Mesodermal cell (in vitro differentiated cells): ENCODE measurements around the gene PGA3.
"Not testable (repeated sequence)": the region's sequence is repeated elsewhere in the genome, so short reads cannot be mapped to it uniquely, and the experiment has no call there.

Experiments
- H3K27ac ChIP-seq: 2 replicates; pipeline ENCODE4 v1.7.0; 2013; ENCODE audit warnings: mild to moderate bottlenecking, low read depth, low read length, moderate library complexity; ENCODE audit not compliant: severe bottlenecking
- H3K36me3 ChIP-seq: 2 replicates; pipeline ENCODE4 v1.7.1; 2013; ENCODE audit warnings: mild to moderate bottlenecking, low read length, moderate library complexity; ENCODE audit not compliant: control insufficient read depth, insufficient read depth
- H3K4me1 ChIP-seq: one replicate; pipeline ENCODE4 v1.7.1; 2013; ENCODE audit warnings: mild to moderate bottlenecking, low read length; ENCODE audit not compliant: insufficient read depth, control insufficient read depth, poor library complexity, severe bottlenecking
- H3K4me3 ChIP-seq: 2 replicates; pipeline ENCODE4 v1.7.0; 2013; ENCODE audit warnings: low read length, control low read depth, mild to moderate bottlenecking; ENCODE audit not compliant: insufficient read depth, poor library complexity, severe bottlenecking; ENCODE audit errors: extremely low read depth
- H3K9me3 ChIP-seq: 2 replicates; pipeline ENCODE4 v1.7.1; 2013; ENCODE audit warnings: mild to moderate bottlenecking, low read length, moderate library complexity; ENCODE audit not compliant: control insufficient read depth
- WGBS, 2 experiments: methylation state at CpG; one replicate each; pipeline ENCODE4 v1.1.5; 2013; ENCODE audit warnings: missing lambda C conversion rate in 2 of 2; ENCODE audit not compliant: insufficient coverage in 2 of 2; 5-methylcytosine and 5-hydroxymethylcytosine counted together

The PGA3 gene

GRCh38 chr11:61162092-61162941, 41.0 kb upstream of the PGA3 start:
- WGBS, 2 experiments = 94 to 96% methylated on average over 4 of the region's 8 CpGs
- Histone ChIP-seq H3K4me1 (peaks cover 15% of the 10 kb centered on the region), H3K36me3 (peaks cover 11% of the 10 kb centered on the region), H3K4me3 (peak overlapping the region; percentile 68), H3K9me3 (peaks cover under 1% of the 10 kb centered on the region), H3K27ac (peak overlapping the region; percentile 93)

DNA sequence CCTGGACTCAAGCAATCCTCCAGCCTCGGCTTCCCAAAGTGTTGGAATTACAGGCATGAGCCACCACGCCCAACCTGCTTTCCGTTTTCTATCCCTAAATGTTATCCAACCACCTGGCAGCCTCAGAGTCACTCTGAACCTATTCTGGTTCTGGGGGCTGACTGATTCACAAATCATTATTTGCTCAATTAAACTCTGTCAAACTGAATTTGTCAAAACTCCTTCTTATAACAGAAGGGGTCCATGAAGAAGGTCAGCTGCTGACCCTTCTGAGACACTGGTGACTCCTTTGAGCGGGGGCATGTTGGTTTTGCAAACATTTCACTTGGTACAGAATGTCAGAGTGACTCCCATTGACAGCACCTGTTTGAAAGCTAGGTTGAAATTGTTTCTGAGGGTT, 40.3 kb upstream of the PGA3 start:
- Histone ChIP-seq H3K4me3 (no peak overlapping the region), H3K27ac (no peak overlapping the region), H3K9me3 (peaks cover 4% of the 10 kb centered on the region), H3K4me1 (peaks cover 15% of the 10 kb centered on the region), H3K36me3 (peaks cover 4% of the 10 kb centered on the region)
- 90 to 96% methylated on average over 4 of the region's 4 CpGs for WGBS, 2 experiments

DNA sequence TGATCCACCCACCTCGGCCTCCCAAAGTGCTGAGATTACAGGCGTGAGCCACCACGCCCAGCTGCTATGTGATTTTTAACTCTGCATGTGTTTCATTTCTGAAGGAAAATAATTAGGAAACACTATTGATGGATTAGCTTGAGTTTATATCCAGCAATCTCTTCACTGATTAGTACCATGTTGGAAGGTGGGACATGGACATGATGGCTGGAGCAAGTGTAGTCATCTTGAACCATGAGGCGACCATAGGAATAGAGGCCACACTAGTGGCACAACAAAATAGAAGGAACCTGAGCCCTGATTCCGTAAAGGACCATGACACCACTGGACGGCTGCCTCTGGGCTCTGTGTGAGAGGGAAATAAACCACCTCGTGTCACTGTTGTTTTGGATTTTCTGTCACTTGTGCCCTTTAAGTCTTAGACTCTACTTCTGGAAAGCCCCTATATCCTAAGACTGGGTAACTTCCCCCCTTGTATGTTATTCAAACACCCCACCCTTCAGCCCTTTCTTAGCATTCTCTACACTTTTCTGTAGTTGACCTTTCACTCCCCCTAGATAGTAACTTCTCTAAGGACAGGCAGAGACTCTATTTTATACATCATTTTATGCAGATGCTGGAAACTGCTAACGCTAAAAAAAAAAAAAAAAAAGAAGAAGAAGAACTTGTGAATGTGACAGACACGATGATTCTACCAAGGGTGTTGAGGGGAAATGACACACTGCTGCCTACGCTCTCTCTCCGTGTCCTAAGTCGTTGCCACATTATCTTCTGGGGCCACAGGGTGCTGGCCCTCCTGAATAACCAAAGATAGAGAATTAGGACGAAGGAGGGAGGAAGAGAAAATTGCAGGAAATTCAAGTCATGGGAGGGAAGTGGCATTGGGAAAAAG, 39.4 kb upstream of the PGA3 start:
- Histone ChIP-seq H3K4me1 (peaks cover 15% of the 10 kb centered on the region), H3K27ac (no peak overlapping the region), H3K4me3 (no peak overlapping the region), H3K36me3 (no peaks in the 10 kb centered on the region), H3K9me3 (peaks cover 4% of the 10 kb centered on the region)
- WGBS, 2 experiments = 78 to 81% methylated on average over 9 to 10 of the region's 13 CpGs

DNA sequence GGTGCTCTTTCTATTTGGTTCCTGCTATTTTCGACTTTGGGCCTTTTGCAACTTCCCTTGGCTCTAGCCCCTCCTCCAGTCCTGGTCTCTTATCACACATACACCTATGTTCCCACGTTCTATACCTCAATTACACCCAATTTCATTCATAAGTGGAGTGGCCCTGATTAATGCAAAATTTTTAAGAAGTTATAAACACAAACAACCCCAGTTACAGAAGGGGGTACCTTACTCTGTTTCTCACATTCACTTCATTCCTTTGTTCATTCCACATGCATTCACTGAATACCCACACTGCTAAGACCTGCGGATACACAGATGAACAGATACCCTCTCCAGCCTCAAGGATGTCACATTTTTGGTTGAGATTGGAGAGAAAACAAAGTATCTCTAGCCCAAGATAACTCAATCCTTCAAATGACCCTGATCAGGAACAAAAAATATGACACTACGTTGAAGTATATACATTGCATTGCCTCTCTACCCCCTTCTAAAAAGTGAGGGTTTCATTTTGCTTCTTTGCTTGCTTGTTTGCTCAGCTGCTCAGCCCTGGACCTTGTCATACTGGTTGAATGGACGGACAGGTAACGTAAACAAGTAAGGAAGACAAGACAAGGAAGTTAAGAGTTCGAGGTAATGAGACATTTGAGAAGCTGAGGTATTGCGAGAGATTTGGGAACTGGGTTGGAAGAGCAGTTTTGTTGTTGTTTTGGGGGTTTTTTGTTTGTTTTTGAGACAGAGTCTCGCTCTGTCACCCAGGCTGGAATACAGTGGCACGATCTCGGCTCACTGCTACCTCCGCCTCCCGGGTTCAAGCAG, 38.5 kb upstream of the PGA3 start:
- 81 to 86% methylated on average over 11 to 12 of the region's 13 CpGs for WGBS, 2 experiments
- Histone ChIP-seq H3K4me3 (no peak overlapping the region), H3K4me1 (peaks cover 15% of the 10 kb centered on the region), H3K36me3 (no peaks in the 10 kb centered on the region), H3K27ac (no peak overlapping the region), H3K9me3 (peaks cover 4% of the 10 kb centered on the region)

- WGBS, 2 experiments = no CpG with 5 or more reads among the region's 7 CpGs
- peaks cover 15% of the 10 kb centered on the region for H3K4me1 ChIP-seq
- H3K36me3 ChIP-seq, H3K27ac ChIP-seq, H3K4me3 ChIP-seq, H3K9me3 ChIP-seq: not testable (repeated sequence)
Observed at GRCh38 chr11:61165785-61166184, 37.5 kb upstream of the PGA3 start.

DNA sequence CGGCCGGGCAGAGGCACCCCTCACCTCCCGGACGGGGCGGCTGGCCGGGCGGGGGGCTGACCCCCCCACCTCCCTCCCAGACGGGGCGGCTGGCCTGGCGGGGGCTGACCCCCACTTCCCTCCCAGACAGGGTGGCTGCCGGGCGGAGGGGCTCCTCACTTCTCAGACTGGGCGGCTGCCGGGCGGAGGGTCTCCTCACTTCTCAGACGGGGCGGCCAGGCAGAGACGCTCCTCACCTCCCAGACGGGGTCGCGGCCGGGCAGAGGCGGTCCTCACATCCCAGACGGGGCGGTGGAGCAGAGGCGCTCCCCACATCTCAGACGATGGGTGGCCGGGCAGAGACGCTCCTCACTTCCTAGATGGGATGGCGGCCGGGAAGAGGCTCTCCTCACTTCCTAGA, 37.0 kb upstream of the PGA3 start:
- not testable (repeated sequence) for H3K9me3 ChIP-seq, H3K4me3 ChIP-seq, H3K27ac ChIP-seq, H3K36me3 ChIP-seq
- WGBS, 2 experiments = 93 to 98% methylated on average over 8 to 23 of the region's 31 CpGs
- H3K4me1 ChIP-seq = peaks cover 15% of the 10 kb centered on the region

DNA sequence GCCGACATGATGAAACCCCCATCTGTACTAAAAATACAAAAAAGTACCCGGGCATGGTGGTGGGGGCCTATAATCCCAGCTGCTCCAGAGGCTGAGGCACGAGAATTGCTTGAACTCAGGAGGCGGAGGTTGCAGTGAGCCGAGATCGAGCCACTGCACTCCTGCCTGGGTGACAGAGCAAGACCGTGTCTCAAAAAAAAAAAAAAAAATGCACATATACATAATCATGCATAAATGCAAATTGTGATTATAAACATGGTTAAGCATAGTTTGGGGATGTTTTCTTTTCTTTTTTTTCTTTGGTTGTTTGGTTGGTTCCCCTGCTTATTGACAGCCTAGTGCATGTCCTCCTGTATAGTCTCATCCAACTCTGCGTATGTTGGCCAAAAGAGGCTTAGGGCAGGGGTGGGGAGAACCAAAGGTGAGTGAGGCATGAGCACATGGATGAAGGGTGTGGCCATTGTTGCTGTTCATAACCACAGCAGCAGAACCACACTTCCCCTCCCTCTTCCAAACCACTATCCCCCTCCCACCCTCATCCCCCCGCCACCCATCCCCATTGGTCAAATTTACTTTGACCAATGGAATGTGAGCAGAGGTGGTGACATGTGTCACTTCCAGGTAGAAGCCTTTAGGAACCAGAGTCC, 35.1 kb upstream of the PGA3 start:
- WGBS, 2 experiments = 90 to 94% methylated on average over 2 to 6 of the region's 9 CpGs
- H3K27ac ChIP-seq = no peak overlapping the region
- peaks cover 12% of the 10 kb centered on the region for H3K4me1 ChIP-seq
- peaks cover 4% of the 10 kb centered on the region for H3K9me3 ChIP-seq
- no peak overlapping the region for H3K4me3 ChIP-seq
- no peaks in the 10 kb centered on the region for H3K36me3 ChIP-seq

- WGBS, 2 experiments = 100% methylated on average over 1 of the region's 1 CpG; no CpG with 5 or more reads in 1 of the 2 experiments
- Histone ChIP-seq H3K27ac (no peak overlapping the region), H3K4me1 (peaks cover 12% of the 10 kb centered on the region), H3K36me3 (no peaks in the 10 kb centered on the region), H3K9me3 (peaks cover 4% of the 10 kb centered on the region), H3K4me3 (no peak overlapping the region)
Observed at GRCh38 chr11:61168800-61169199, 34.5 kb upstream of the PGA3 start.

DNA sequence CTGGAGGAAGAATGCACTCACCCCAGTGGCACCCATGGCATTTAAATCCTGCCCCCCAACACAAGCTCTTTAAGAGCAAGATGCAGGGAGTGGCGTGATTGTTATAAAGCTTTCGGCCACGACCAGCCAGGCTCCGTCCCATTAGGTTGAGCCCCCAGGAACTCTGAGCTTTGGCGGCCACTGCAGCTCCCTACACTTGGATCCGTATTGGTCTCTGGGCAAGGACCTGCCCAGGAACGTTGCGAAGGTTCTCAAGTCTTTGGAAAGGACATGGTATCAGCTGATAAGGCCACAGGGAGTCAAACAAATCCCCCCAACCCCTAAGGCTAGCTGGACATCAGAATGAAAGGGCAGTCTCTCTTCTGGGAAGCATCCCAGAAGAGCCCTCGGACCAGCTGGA, 32.7 kb upstream of the PGA3 start:
- WGBS, 2 experiments = 88 to 90% methylated on average over 9 of the region's 9 CpGs

GRCh38 chr11:61171907-61172306, 31.4 kb upstream of the PGA3 start:
- 83 to 100% methylated on average over 1 to 3 of the region's 3 CpGs for WGBS, 2 experiments
- Histone ChIP-seq H3K4me1 (no peaks in the 10 kb centered on the region), H3K27ac (no peak overlapping the region), H3K36me3 (no peaks in the 10 kb centered on the region), H3K4me3 (no peak overlapping the region), H3K9me3 (peaks cover 4% of the 10 kb centered on the region)

More for the DNA sequence above, 32.7 kb upstream of the PGA3 start:
- Histone ChIP-seq H3K4me1 (no peaks in the 10 kb centered on the region), H3K27ac (no peak overlapping the region), H3K9me3 (peaks cover 4% of the 10 kb centered on the region), H3K4me3 (no peak overlapping the region), H3K36me3 (no peaks in the 10 kb centered on the region)
